Measurements from ENCODE around the gene CPE.

Gene CPE

DNA sequence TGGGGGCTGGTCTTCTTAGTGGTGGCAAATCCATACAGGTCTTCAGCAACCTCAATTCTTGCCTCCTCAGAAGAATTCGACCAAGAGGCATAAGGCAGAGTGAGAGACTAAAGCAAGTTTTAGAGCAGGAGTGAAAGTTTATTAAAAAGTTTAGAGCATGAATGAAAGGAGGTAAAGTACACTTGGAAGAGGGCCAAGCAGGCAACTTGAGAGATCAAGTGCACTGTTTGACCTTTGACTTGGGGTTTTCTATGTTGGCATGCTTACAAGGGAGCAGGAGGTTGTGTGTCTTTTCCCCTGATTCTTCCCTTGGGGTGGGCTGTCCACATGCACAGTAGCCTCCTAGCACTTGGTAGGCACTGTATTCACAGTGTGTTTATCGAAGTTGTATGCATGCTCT lies 91.2 kb downstream of the CPE start:
- peaks cover 13% of the 10 kb centered on the region for H3K9me3 ChIP-seq (ENCODE audit: control insufficient read depth, insufficient read depth, low read length)
- no peaks in the 10 kb centered on the region for H3K36me3 ChIP-seq (ENCODE audit: control insufficient read depth, low read length)
- H3K4me1 ChIP-seq (ENCODE audit: control insufficient read depth, low read length) = no peaks in the 10 kb centered on the region
- H3K79me2 ChIP-seq (ENCODE audit: control insufficient read depth, low read length) = no peaks in the 10 kb centered on the region
- no peaks in the 10 kb centered on the region for H3F3A ChIP-seq (ENCODE audit: control insufficient read depth, insufficient read depth)
- H3K4me2 ChIP-seq (ENCODE audit: low read length) = no peak overlapping the region
- H3K4me3 ChIP-seq (ENCODE audit: low read length) = no peak overlapping the region
- H3K27me3 ChIP-seq (ENCODE audit: control insufficient read depth, low read length) = no peaks in the 10 kb centered on the region
- H4K20me1 ChIP-seq (ENCODE audit: control insufficient read depth, insufficient read depth, low read depth, low read length) = no peaks in the 10 kb centered on the region
- no peak overlapping the region for H3K27ac ChIP-seq (ENCODE audit: low read depth, low read length)
- H3K9me2 ChIP-seq (replicated peaks; ENCODE audit: control insufficient read depth, low read length) = no peaks in the 10 kb centered on the region
- TF ChIP-seq CTCF (IDR thresholded peaks at IDR 0.05; ENCODE audit: low read depth, low read length, poor library complexity, severe bottlenecking) (no peak), EZH2phosphoT487 (IDR thresholded peaks at IDR 0.05; ENCODE audit: borderline replicate concordance, low read length) (no peak)

DNA sequence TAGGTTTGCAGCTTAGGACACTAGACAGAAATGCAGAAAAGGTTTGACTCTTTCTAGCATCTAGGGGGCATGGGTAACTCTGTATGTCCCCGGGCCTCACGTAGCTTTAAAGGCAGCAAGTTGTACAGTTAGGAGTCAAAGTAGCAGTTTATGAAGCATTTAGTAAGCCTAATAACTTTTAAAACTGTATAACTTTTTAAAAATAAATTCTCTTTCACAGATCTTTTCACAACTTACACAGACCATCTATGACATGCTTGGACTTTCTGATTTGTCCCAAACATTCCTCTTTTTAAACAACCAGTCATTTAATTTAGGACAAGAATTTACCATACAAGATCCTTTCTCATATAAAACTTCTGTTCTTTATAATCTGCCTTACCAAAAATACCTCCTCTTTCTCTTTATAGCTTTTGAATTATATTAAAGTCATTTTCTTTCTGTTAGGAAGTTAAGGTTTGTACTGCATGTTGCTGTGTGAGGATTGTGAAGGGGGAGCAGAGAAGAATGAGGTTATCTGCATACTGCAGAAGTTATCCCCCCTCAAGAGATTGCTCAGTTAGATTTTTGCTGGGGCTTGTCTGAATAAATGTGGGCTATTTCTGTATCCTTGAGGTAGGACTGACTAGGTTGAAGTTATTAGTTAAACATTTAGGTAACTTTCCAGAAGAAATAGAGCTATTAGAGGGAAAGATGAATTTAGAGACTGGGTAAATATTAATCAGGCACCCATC lies 94.3 kb downstream of the CPE start:
- Histone ChIP-seq H3F3A (ENCODE audit: control insufficient read depth, insufficient read depth) (no peaks in the 10 kb centered on the region), H4K20me1 (ENCODE audit: control insufficient read depth, insufficient read depth, low read depth, low read length) (no peaks in the 10 kb centered on the region), H3K27me3 (ENCODE audit: control insufficient read depth, low read length) (no peaks in the 10 kb centered on the region), H3K4me3 (ENCODE audit: low read length) (no peak overlapping the region), H3K4me1 (ENCODE audit: control insufficient read depth, low read length) (no peaks in the 10 kb centered on the region), H3K79me2 (ENCODE audit: control insufficient read depth, low read length) (no peaks in the 10 kb centered on the region), H3K9me3 (ENCODE audit: control insufficient read depth, insufficient read depth, low read length) (peaks cover 13% of the 10 kb centered on the region), H3K4me2 (ENCODE audit: low read length) (no peak overlapping the region), H3K36me3 (ENCODE audit: control insufficient read depth, low read length) (no peaks in the 10 kb centered on the region), H3K27ac (ENCODE audit: low read depth, low read length) (no peak overlapping the region), H3K9me2 (replicated peaks; ENCODE audit: control insufficient read depth, low read length) (no peaks in the 10 kb centered on the region)
- TF ChIP-seq EZH2phosphoT487 (IDR thresholded peaks at IDR 0.05; ENCODE audit: borderline replicate concordance, low read length) = no peak
- no peak for TF ChIP-seq CTCF (IDR thresholded peaks at IDR 0.05; ENCODE audit: low read depth, low read length, poor library complexity, severe bottlenecking)

GRCh38 chr4:165474784-165475705 lies 96.2 kb downstream of the CPE start:
- Histone ChIP-seq H4K20me1 (ENCODE audit: control insufficient read depth, insufficient read depth, low read depth, low read length) (no peaks in the 10 kb centered on the region), H3K4me1 (ENCODE audit: control insufficient read depth, low read length) (no peaks in the 10 kb centered on the region), H3K9me3 (ENCODE audit: control insufficient read depth, insufficient read depth, low read length) (peaks cover 13% of the 10 kb centered on the region), H3K4me2 (ENCODE audit: low read length) (no peak overlapping the region), H3K9me2 (replicated peaks; ENCODE audit: control insufficient read depth, low read length) (no peaks in the 10 kb centered on the region), H3K27me3 (ENCODE audit: control insufficient read depth, low read length) (no peaks in the 10 kb centered on the region), H3K27ac (ENCODE audit: low read depth, low read length) (no peak overlapping the region), H3K79me2 (ENCODE audit: control insufficient read depth, low read length) (no peaks in the 10 kb centered on the region), H3K36me3 (ENCODE audit: control insufficient read depth, low read length) (no peaks in the 10 kb centered on the region), H3K4me3 (ENCODE audit: low read length) (no peak overlapping the region), H3F3A (ENCODE audit: control insufficient read depth, insufficient read depth) (no peaks in the 10 kb centered on the region)
- no peak for TF ChIP-seq CTCF (IDR thresholded peaks at IDR 0.05; ENCODE audit: low read depth, low read length, poor library complexity, severe bottlenecking)
